Lower leg skin (tissue), 3 donors: Measurements from ENCODE around the gene SERPINA9.

ENCODE experiments used
- CTCF ChIP-seq, 3 donors: fragments of 450-650 bp; IDR thresholded peaks; one replicate each; pipeline ENCODE4 v1.5.1; 2016; ENCODE audit warnings: antibody characterized with exemption in 3 of 3, mild to moderate bottlenecking in 3 of 3, moderate library complexity in 2 of 3
- POLR2A ChIP-seq, 2 donors: fragments of 450-650 bp; IDR thresholded peaks; one replicate each; pipeline ENCODE4 v1.6.1; 2016 to 2017; ENCODE audit warnings: antibody characterized with exemption in 2 of 2, mild to moderate bottlenecking in 1 of 2, moderate library complexity in 1 of 2

DNA sequence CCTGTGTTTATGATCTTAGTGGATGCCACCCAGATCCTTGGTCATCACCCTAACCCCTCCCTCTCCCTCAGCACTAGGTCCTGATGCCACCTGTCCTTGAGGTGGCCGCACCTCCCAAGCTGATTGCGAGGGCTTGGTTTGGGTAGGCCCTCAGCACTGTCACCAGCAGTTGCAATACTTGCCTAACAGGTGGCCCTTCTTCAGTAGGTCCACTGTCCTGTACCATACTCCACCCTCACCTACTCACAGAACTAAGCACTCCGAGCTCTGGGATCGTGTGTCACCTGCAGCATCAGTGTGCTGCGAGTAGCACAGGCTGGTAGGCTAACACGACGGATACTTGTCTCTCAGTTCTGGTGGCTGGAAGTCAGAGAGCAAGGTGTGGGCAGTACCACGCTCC lies 47.3 kb upstream of the SERPINA9 start:
- TF ChIP-seq POLR2A (IDR thresholded peaks at IDR 0.05): no peak
- no peak for TF ChIP-seq CTCF (IDR thresholded peaks at IDR 0.05)
